GM18909 (cell line): ENCODE measurements around the gene HAT1.
"Not testable (repeated sequence)": the region's sequence is repeated elsewhere in the genome, so short reads cannot be mapped to it uniquely, and the experiment has no call there.

Experiments
- ATAC-seq: cut with Tn5 transposase; IDR thresholded peaks from one replicate; pipeline ENCODE4 v1.9.1; 2021; ENCODE audit warnings: mild to moderate bottlenecking; ENCODE audit not compliant: unreplicated experiment, poor library complexity

Gene HAT1

GRCh38 chr2:171922230-171923022, at the start of gene HAT1:
Gene HAT1 (plus strand): TSS chr2:171922461. CDS start chr2:171922501, 40 bp downstream.
- ATAC-seq, result peak; percentile 99

GRCh38 chr2:171874517-171874916, 47.7 kb upstream of the HAT1 start:
- ATAC-seq, result no peak

GRCh38 chr2:171874963-171875362, 47.3 kb upstream of the HAT1 start:
- ATAC-seq, result no peak

GRCh38 chr2:171878481-171878993, 43.7 kb upstream of the HAT1 start:
- ATAC-seq, result no peak

GRCh38 chr2:171879865-171880264, 42.4 kb upstream of the HAT1 start:
- ATAC-seq, result no peak

GRCh38 chr2:171880774-171881173, 41.5 kb upstream of the HAT1 start:
- no peak for ATAC-seq

GRCh38 chr2:171882089-171882769, 40.0 kb upstream of the HAT1 start:
- peak; percentile 58 for ATAC-seq

GRCh38 chr2:171883275-171883893, 38.9 kb upstream of the HAT1 start:
- no peak for ATAC-seq

- no peak for ATAC-seq
Observed at GRCh38 chr2:171889333-171889732, 32.9 kb upstream of the HAT1 start.

GRCh38 chr2:171889808-171890207, 32.5 kb upstream of the HAT1 start:
- no peak for ATAC-seq

GRCh38 chr2:171893196-171893823, 29.0 kb upstream of the HAT1 start:
- ATAC-seq, result no peak

GRCh38 chr2:171893824-171894611, 28.2 kb upstream of the HAT1 start, which contains the start of gene SLC25A12:
Gene SLC25A12 (minus strand): TSS chr2:171894244. CDS start chr2:171894214, 30 bp downstream.
- peak; percentile 90 for ATAC-seq

- no peak for ATAC-seq
Observed at GRCh38 chr2:171894612-171894947, 27.7 kb upstream of the HAT1 start.

- no peak for ATAC-seq
Observed at GRCh38 chr2:171895786-171896185, 26.5 kb upstream of the HAT1 start.

- ATAC-seq, result not testable (repeated sequence)
Observed at GRCh38 chr2:171899623-171900282, 22.5 kb upstream of the HAT1 start.

- no peak for ATAC-seq
Observed at GRCh38 chr2:171902840-171903420, 19.3 kb upstream of the HAT1 start.

GRCh38 chr2:171908235-171908634, 14.0 kb upstream of the HAT1 start:
- no peak for ATAC-seq

GRCh38 chr2:171909266-171909665, 13.0 kb upstream of the HAT1 start:
- ATAC-seq, result no peak

- ATAC-seq, result no peak
Observed at GRCh38 chr2:171910494-171910893, 11.8 kb upstream of the HAT1 start.
